Activated T-cell treated with anti-CD3 and anti-CD28 coated beads for 1 hour (primary cell): ENCODE results near the gene ERF.
A peak's percentile ranks its signal among the peaks of the same experiment; 100 is the strongest.

Experiments used
- DNase-seq: peaks from one replicate; pipeline ENCODE4 v3.0.0-alpha.2; 2020; ENCODE audit warnings: low read depth

Gene ERF

GRCh38 chr19:42287017-42287826, 32.3 kb upstream of the ERF start:
- DNase-seq = no peak

- DNase-seq = no peak
These were observed 31.6 kb upstream of the ERF start for GRCh38 chr19:42286349-42287016.

- no peak for DNase-seq
These were observed 31.0 kb upstream of the ERF start for GRCh38 chr19:42285988-42286348.

GRCh38 chr19:42285541-42285941, 30.6 kb upstream of the ERF start:
- DNase-seq = no peak

GRCh38 chr19:42284591-42285341, 29.8 kb upstream of the ERF start:
- no peak for DNase-seq

- DNase-seq = peak; percentile 77
These were observed 29.2 kb upstream of the ERF start for GRCh38 chr19:42284066-42284501.

GRCh38 chr19:42283188-42284065, 28.5 kb upstream of the ERF start:
- DNase-seq = peak; percentile 96

- no peak for DNase-seq
These were observed 27.9 kb upstream of the ERF start for GRCh38 chr19:42282819-42283187.

GRCh38 chr19:42281827-42282762, 27.2 kb upstream of the ERF start:
- no peak for DNase-seq

- no peak for DNase-seq
These were observed 26.4 kb upstream of the ERF start for GRCh38 chr19:42281146-42281826.

- DNase-seq = no peak
These were observed 25.9 kb upstream of the ERF start for GRCh38 chr19:42280815-42281145.

- DNase-seq = peak; percentile 78
These were observed 25.2 kb upstream of the ERF start for GRCh38 chr19:42279902-42280814.

- no peak for DNase-seq
These were observed 24.4 kb upstream of the ERF start for GRCh38 chr19:42279155-42279901.

GRCh38 chr19:42278452-42279154, 23.7 kb upstream of the ERF start:
- no peak for DNase-seq

- no peak for DNase-seq
These were observed 23.0 kb upstream of the ERF start for GRCh38 chr19:42277821-42278451.

GRCh38 chr19:42276821-42277220, 21.9 kb upstream of the ERF start:
- no peak for DNase-seq

GRCh38 chr19:42276284-42276683, 21.4 kb upstream of the ERF start:
- DNase-seq = no peak
